Urinary bladder (tissue), 4 donors: Measurements from ENCODE around the gene ADARB2. TPM values are rescaled to one million over a fixed set of nuclear protein-coding genes. Genes with fewer than 3 reads are reported as not detected.
"Not testable (repeated sequence)": the region's sequence is repeated elsewhere in the genome, so short reads cannot be mapped to it uniquely, and the experiment has no call there.

Source experiments
- DNase-seq: peaks from one replicate; pipeline ENCODE4 v3.0.0-alpha.2; 2015; ENCODE audit errors: extremely low spot score
- H3K27ac ChIP-seq: one replicate; pipeline ENCODE4 v1.5.1; 2013; ENCODE audit warnings: low read depth, mild to moderate bottlenecking, moderate library complexity
- H3K36me3 ChIP-seq: one replicate; pipeline ENCODE4 v1.6.1; 2013; ENCODE audit warnings: mild to moderate bottlenecking, moderate library complexity; ENCODE audit not compliant: insufficient read depth
- H3K4me1 ChIP-seq: one replicate; pipeline ENCODE4 v1.6.1; 2013; ENCODE audit warnings: mild to moderate bottlenecking, moderate library complexity; ENCODE audit not compliant: insufficient read depth
- H3K4me3 ChIP-seq: one replicate; pipeline ENCODE4 v1.5.1; 2013; ENCODE audit warnings: low read depth, low read length
- WGBS: extraction: QIAGEN DNeasy Blood & Tissue Kit; methylation state at CpG from one replicate; pipeline ENCODE4 v1.1.7; 2013; 5-methylcytosine and 5-hydroxymethylcytosine counted together
- polyA plus RNA-seq: library from polyadenylated mRNA; stranded (reverse); fragments of 200-250 nt; gene quantifications from one replicate; pipeline ENCODE4 v1.2.3, GENCODE V29; 2013
- total RNA-seq: library from RNA; depleted of rRNA; stranded (reverse); fragments of >200 nt; gene quantifications from one replicate; pipeline ENCODE4 v1.2.3, GENCODE V29; 2014
- donor health status: healthy with polysubstance abuse.
- donor health status: healthy.

ADARB2 gene
- total and polyA plus RNA-seq, 2 donors: 0.26 to 1.0 TPM

- WGBS: 50% methylated on average over 22 of the region's 22 CpGs
- H3K27ac ChIP-seq: no peak overlapping the region
- H3K4me3 ChIP-seq: no peak overlapping the region
- DNase-seq: no peak
- no peaks in the 10 kb centered on the region for H3K36me3 ChIP-seq
- H3K4me1 ChIP-seq: no peaks in the 10 kb centered on the region
These were observed 567.1 kb downstream of the ADARB2 start for GRCh38 chr10:1169981-1170866.

- H3K4me3 ChIP-seq: no peak overlapping the region
- no peaks in the 10 kb centered on the region for H3K4me1 ChIP-seq
- no peak overlapping the region for H3K27ac ChIP-seq
- 71% methylated on average over 23 of the region's 23 CpGs for WGBS
- H3K36me3 ChIP-seq: no peaks in the 10 kb centered on the region
- no peak for DNase-seq
These were observed 568.0 kb downstream of the ADARB2 start for GRCh38 chr10:1169186-1169885.

GRCh38 chr10:1168763-1169162 is 568.6 kb downstream of the ADARB2 start:
- no peaks in the 10 kb centered on the region for H3K36me3 ChIP-seq
- no peaks in the 10 kb centered on the region for H3K4me1 ChIP-seq
- 91% methylated on average over 13 of the region's 13 CpGs for WGBS
- no peak overlapping the region for H3K4me3 ChIP-seq
- H3K27ac ChIP-seq: no peak overlapping the region
- no peak for DNase-seq

- Histone ChIP-seq H3K4me1 (no peaks in the 10 kb centered on the region), H3K27ac (no peak overlapping the region), H3K4me3 (no peak overlapping the region), H3K36me3 (no peaks in the 10 kb centered on the region)
- WGBS: 87% methylated on average over 9 of the region's 9 CpGs
- no peak for DNase-seq
These were observed 570.5 kb downstream of the ADARB2 start for GRCh38 chr10:1166828-1167275.

- no peaks in the 10 kb centered on the region for H3K36me3 ChIP-seq
- H3K4me3 ChIP-seq: no peak overlapping the region
- 90% methylated on average over 15 of the region's 15 CpGs for WGBS
- H3K4me1 ChIP-seq: no peaks in the 10 kb centered on the region
- no peak for DNase-seq
- no peak overlapping the region for H3K27ac ChIP-seq
These were observed 571.1 kb downstream of the ADARB2 start for GRCh38 chr10:1166101-1166827.

GRCh38 chr10:1163831-1164230 is 573.5 kb downstream of the ADARB2 start:
- 38% methylated on average over 5 of the region's 5 CpGs for WGBS
- Histone ChIP-seq H3K4me1 (no peaks in the 10 kb centered on the region), H3K4me3 (no peak overlapping the region), H3K36me3 (no peaks in the 10 kb centered on the region), H3K27ac (no peak overlapping the region)
- DNase-seq: no peak

GRCh38 chr10:1163204-1163660 is 574.1 kb downstream of the ADARB2 start:
- DNase-seq: no peak
- 95% methylated on average over 29 of the region's 29 CpGs for WGBS
- H3K4me3 ChIP-seq: no peak overlapping the region

GRCh38 chr10:1162481-1163203 is 574.7 kb downstream of the ADARB2 start:
- no peaks in the 10 kb centered on the region for H3K36me3 ChIP-seq
- no peak overlapping the region for H3K4me3 ChIP-seq
- H3K27ac ChIP-seq: no peak overlapping the region
- no peaks in the 10 kb centered on the region for H3K4me1 ChIP-seq
- DNase-seq: no peak
- WGBS: 71% methylated on average over 13 of the region's 13 CpGs

More at GRCh38 chr10:1163204-1163660, 574.1 kb downstream of the ADARB2 start:
- no peaks in the 10 kb centered on the region for H3K4me1 ChIP-seq
- no peak overlapping the region for H3K27ac ChIP-seq
- H3K36me3 ChIP-seq: no peaks in the 10 kb centered on the region

- H3K4me3 ChIP-seq, H3K4me1 ChIP-seq: not testable (repeated sequence)
- WGBS: 78% methylated on average over 5 of the region's 5 CpGs
These were observed 576.0 kb downstream of the ADARB2 start for GRCh38 chr10:1161315-1161673.

GRCh38 chr10:1160561-1161314 is 576.6 kb downstream of the ADARB2 start:
- DNase-seq: no peak
- 85% methylated on average over 25 of the region's 25 CpGs for WGBS

More at GRCh38 chr10:1161315-1161673, 576.0 kb downstream of the ADARB2 start:
- H3K36me3 ChIP-seq, DNase-seq, H3K27ac ChIP-seq: not testable (repeated sequence)

GRCh38 chr10:1159131-1160061 is 577.9 kb downstream of the ADARB2 start:
- no peak for DNase-seq
- 92% methylated on average over 59 of the region's 59 CpGs for WGBS
- Histone ChIP-seq H3K4me1 (no peaks in the 10 kb centered on the region), H3K36me3 (no peaks in the 10 kb centered on the region), H3K27ac (no peak overlapping the region), H3K4me3 (no peak overlapping the region)

More at GRCh38 chr10:1160561-1161314, 576.6 kb downstream of the ADARB2 start:
- Histone ChIP-seq H3K27ac (no peak overlapping the region), H3K4me3 (no peak overlapping the region), H3K4me1 (no peaks in the 10 kb centered on the region), H3K36me3 (no peaks in the 10 kb centered on the region)

- WGBS: 96% methylated on average over 10 of the region's 10 CpGs
- DNase-seq, H3K36me3 ChIP-seq, H3K4me1 ChIP-seq, H3K4me3 ChIP-seq, H3K27ac ChIP-seq: not testable (repeated sequence)
These were observed 578.8 kb downstream of the ADARB2 start for GRCh38 chr10:1158536-1158935.
